Skeletal muscle cell (primary cell): Measurements from ENCODE around the gene NEGR1.

Experiments used
- DNase-seq: peaks from one replicate; pipeline ENCODE4 v3.0.0-alpha.2; 2010; ENCODE audit warnings: low read depth
- H3K4me3 ChIP-seq: 2 replicates; pipeline ENCODE4 v1.5.1; 2011; ENCODE audit warnings: low read depth, mild to moderate bottlenecking, control low read depth, low read length, moderate library complexity

Gene NEGR1

GRCh38 chr1:71492298-71493041 is 789.9 kb downstream of the NEGR1 start:
- DNase-seq: no peak
- no peak overlapping the region for H3K4me3 ChIP-seq

- no peak overlapping the region for H3K4me3 ChIP-seq
- peak; percentile 35 for DNase-seq
Observed at GRCh38 chr1:71490432-71490831, 791.9 kb downstream of the NEGR1 start.

- H3K4me3 ChIP-seq: no peak overlapping the region
- DNase-seq: no peak
Observed at GRCh38 chr1:71488555-71489252, 793.6 kb downstream of the NEGR1 start.

- no peak for DNase-seq
- no peak overlapping the region for H3K4me3 ChIP-seq
Observed at GRCh38 chr1:71473331-71473730, 809.0 kb downstream of the NEGR1 start.

- no peak for DNase-seq
- H3K4me3 ChIP-seq: no peak overlapping the region
Observed at GRCh38 chr1:71465093-71465492, 817.2 kb downstream of the NEGR1 start.

- no peak for DNase-seq
- no peak overlapping the region for H3K4me3 ChIP-seq
Observed at GRCh38 chr1:71464016-71464415, 818.3 kb downstream of the NEGR1 start.

- DNase-seq: no peak
- H3K4me3 ChIP-seq: no peak overlapping the region
Observed at GRCh38 chr1:71463144-71463543, 819.2 kb downstream of the NEGR1 start.

- DNase-seq: no peak
- no peak overlapping the region for H3K4me3 ChIP-seq
Observed at GRCh38 chr1:71462247-71462646, 820.1 kb downstream of the NEGR1 start.

GRCh38 chr1:71461416-71461815 is 820.9 kb downstream of the NEGR1 start:
- DNase-seq: no peak

GRCh38 chr1:71448444-71448843 is 833.9 kb downstream of the NEGR1 start:
- H3K4me3 ChIP-seq: no peak overlapping the region
- DNase-seq: no peak

More at GRCh38 chr1:71461416-71461815, 820.9 kb downstream of the NEGR1 start:
- no peak overlapping the region for H3K4me3 ChIP-seq

GRCh38 chr1:71438626-71439025 is 843.7 kb downstream of the NEGR1 start:
- no peak overlapping the region for H3K4me3 ChIP-seq
- DNase-seq: no peak

GRCh38 chr1:71435951-71436350 is 846.4 kb downstream of the NEGR1 start:
- DNase-seq: no peak
- no peak overlapping the region for H3K4me3 ChIP-seq

GRCh38 chr1:71434240-71434639 is 848.1 kb downstream of the NEGR1 start:
- no peak for DNase-seq
- no peak overlapping the region for H3K4me3 ChIP-seq

GRCh38 chr1:71428029-71428428 is 854.3 kb downstream of the NEGR1 start:
- H3K4me3 ChIP-seq: no peak overlapping the region
- no peak for DNase-seq

- H3K4me3 ChIP-seq: no peak overlapping the region
- DNase-seq: no peak
Observed at GRCh38 chr1:71427066-71427465, 855.3 kb downstream of the NEGR1 start.

- no peak for DNase-seq
- no peak overlapping the region for H3K4me3 ChIP-seq
Observed at GRCh38 chr1:71424536-71424935, 857.8 kb downstream of the NEGR1 start.

GRCh38 chr1:71422221-71422620 is 860.1 kb downstream of the NEGR1 start:
- DNase-seq: no peak
- no peak overlapping the region for H3K4me3 ChIP-seq

GRCh38 chr1:71417421-71417820 is 864.9 kb downstream of the NEGR1 start:
- DNase-seq: no peak
- no peak overlapping the region for H3K4me3 ChIP-seq

- DNase-seq: peak; percentile 3
- H3K4me3 ChIP-seq: no peak overlapping the region
Observed at GRCh38 chr1:71414179-71414578, 868.2 kb downstream of the NEGR1 start.

GRCh38 chr1:71413441-71414175 is 868.7 kb downstream of the NEGR1 start:
- H3K4me3 ChIP-seq: no peak overlapping the region
- peak; percentile 4 for DNase-seq
